ENCODE results near the gene NGLY1. TPM values are rescaled to one million over a fixed set of nuclear protein-coding genes. Genes with fewer than 3 reads are reported as not detected.

NGLY1 gene
- total RNA-seq, 1 donor from 2014 or later: 28.0 TPM

DNA sequence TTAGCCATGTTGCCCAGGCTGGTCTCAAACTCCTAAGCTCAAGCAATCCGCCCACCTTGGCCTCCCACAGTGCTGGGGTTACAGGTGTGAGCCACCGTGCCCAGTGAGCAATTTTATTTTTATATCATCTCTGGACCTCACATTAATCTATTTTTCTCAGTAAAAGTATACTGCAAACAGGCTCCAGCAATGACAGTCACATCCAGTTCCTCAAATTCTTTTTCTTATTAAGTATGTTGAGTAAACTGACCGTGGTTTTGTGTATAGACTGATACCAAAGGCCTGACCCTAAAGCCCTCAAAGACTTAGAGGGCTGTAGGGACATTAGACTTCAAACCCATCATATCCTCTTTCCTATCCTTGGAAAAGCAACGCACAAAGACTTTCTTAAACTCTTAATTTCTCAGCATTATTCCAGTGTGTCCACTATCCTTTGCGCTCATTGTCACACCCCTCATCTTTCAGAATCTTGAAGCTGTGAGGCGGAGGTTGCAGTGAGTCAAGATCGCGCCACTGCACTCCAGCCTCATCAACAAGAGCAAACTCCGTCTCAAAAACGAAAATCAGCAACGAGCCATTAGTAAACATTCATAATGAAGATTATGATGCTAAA is 2.0 kb downstream of the NGLY1 start:
- DNase-seq: no peak
- peaks cover 7% of the 10 kb centered on the region for H3K4me1 Mint-ChIP-seq (ENCODE audit: low read depth, unreplicated experiment)
- H3K27ac Mint-ChIP-seq (ENCODE audit: unreplicated experiment): no peak overlapping the region
- peaks cover 5% of the 10 kb centered on the region for H3K27me3 Mint-ChIP-seq (ENCODE audit: unreplicated experiment)
- no peaks in the 10 kb centered on the region for H3K9me3 Mint-ChIP-seq (ENCODE audit: unreplicated experiment)
- TF ChIP-seq, protein P1, sequence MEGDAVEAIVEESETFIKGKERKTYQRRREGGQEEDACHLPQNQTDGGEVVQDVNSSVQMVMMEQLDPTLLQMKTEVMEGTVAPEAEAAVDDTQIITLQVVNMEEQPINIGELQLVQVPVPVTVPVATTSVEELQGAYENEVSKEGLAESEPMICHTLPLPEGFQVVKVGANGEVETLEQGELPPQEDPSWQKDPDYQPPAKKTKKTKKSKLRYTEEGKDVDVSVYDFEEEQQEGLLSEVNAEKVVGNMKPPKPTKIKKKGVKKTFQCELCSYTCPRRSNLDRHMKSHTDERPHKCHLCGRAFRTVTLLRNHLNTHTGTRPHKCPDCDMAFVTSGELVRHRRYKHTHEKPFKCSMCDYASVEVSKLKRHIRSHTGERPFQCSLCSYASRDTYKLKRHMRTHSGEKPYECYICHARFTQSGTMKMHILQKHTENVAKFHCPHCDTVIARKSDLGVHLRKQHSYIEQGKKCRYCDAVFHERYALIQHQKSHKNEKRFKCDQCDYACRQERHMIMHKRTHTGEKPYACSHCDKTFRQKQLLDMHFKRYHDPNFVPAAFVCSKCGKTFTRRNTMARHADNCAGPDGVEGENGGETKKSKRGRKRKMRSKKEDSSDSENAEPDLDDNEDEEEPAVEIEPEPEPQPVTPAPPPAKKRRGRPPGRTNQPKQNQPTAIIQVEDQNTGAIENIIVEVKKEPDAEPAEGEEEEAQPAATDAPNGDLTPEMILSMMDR (IDR thresholded peaks at IDR 0.05; ENCODE audit: partially characterized antibody, unreplicated experiment): no peak
- H3K36me3 Mint-ChIP-seq (ENCODE audit: unreplicated experiment): peaks cover 6% of the 10 kb centered on the region
- H3K4me3 Mint-ChIP-seq (ENCODE audit: unreplicated experiment): no peak overlapping the region

DNA sequence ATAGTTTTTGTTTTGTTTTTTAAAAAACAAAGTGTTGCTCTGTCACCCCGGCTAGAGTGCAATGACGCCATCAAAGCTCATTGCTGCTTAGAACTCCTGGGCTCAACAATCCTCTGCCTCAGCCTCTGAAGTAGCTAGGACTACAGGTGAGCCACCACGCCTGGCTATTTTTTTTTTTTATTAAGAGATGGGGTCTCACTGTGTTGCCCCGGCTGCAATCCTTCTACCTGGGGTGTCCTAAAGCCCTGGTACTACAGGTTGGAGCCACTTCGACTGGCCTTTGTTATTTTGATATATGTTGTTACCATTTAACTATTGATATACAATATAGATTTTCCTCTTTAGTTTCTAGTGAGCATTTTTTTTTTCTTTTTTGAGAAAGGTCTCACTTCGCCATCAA is 2.6 kb downstream of the NGLY1 start:
- peaks cover 5% of the 10 kb centered on the region for H3K27me3 Mint-ChIP-seq (ENCODE audit: unreplicated experiment)
- peaks cover 7% of the 10 kb centered on the region for H3K4me1 Mint-ChIP-seq (ENCODE audit: low read depth, unreplicated experiment)

DNA sequence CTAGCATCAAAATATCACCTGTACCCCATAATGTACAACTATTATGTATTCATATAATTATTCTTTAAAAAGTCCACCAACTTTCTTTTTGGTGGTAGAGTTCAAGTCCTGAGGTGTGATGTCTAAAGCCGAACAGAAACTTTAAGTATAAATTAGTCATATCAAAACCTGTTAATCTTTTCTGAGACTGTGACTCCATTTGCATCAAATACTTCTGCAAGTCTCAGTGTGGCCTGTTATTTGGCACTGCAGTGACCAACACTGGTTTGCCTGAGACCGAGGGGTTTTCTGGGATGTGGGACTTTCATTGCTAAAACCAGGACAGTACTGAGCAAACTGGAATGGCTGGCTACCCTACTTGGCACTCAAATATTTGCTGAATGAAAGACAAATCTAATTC is 7.3 kb downstream of the NGLY1 start:
- TF ChIP-seq, protein P1 (IDR thresholded peaks at IDR 0.05; ENCODE audit: partially characterized antibody, unreplicated experiment): no peak
- no peak overlapping the region for H3K4me3 Mint-ChIP-seq (ENCODE audit: unreplicated experiment)
- no peak for DNase-seq
- H3K4me1 Mint-ChIP-seq (ENCODE audit: low read depth, unreplicated experiment): no peaks in the 10 kb centered on the region
- peaks cover 40% of the 10 kb centered on the region for H3K36me3 Mint-ChIP-seq (ENCODE audit: unreplicated experiment)
- no peaks in the 10 kb centered on the region for H3K27me3 Mint-ChIP-seq (ENCODE audit: unreplicated experiment)
- H3K9me3 Mint-ChIP-seq (ENCODE audit: unreplicated experiment): peaks cover 7% of the 10 kb centered on the region
- H3K27ac Mint-ChIP-seq (ENCODE audit: unreplicated experiment): no peak overlapping the region

More for the DNA sequence above, 2.6 kb downstream of the NGLY1 start:
- TF ChIP-seq, protein P1 (IDR thresholded peaks at IDR 0.05; ENCODE audit: partially characterized antibody, unreplicated experiment): no peak
- no peaks in the 10 kb centered on the region for H3K9me3 Mint-ChIP-seq (ENCODE audit: unreplicated experiment)
- peaks cover 7% of the 10 kb centered on the region for H3K36me3 Mint-ChIP-seq (ENCODE audit: unreplicated experiment)
- H3K27ac Mint-ChIP-seq (ENCODE audit: unreplicated experiment): no peak overlapping the region
- DNase-seq: no peak
- no peak overlapping the region for H3K4me3 Mint-ChIP-seq (ENCODE audit: unreplicated experiment)

DNA sequence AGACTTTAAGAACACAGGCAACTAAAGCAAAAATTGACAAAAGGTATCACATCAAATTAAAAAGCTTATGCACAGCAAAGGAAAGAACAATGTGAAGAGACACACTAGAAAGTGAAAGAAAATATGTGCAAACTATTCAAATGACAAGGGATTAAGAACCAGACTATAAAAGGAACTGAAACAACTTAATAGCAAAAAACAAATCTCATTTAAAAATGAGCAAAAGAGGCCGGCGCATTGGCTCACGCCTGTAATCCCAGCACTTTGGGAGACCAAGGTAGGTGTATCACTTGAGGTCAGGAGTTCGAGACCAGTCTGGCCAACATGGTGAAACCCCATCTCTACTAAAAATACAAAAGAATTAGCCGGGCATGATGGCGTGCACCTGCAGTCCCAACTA is 14.4 kb downstream of the NGLY1 start:
- peaks cover 4% of the 10 kb centered on the region for H3K4me1 Mint-ChIP-seq (ENCODE audit: low read depth, unreplicated experiment)
- H3K27me3 Mint-ChIP-seq (ENCODE audit: unreplicated experiment): no peaks in the 10 kb centered on the region
- H3K9me3 Mint-ChIP-seq (ENCODE audit: unreplicated experiment): peaks cover 6% of the 10 kb centered on the region
- DNase-seq: no peak
- TF ChIP-seq, protein P1 (IDR thresholded peaks at IDR 0.05; ENCODE audit: partially characterized antibody, unreplicated experiment): no peak
- H3K36me3 Mint-ChIP-seq (ENCODE audit: unreplicated experiment): peaks cover 21% of the 10 kb centered on the region
- no peak overlapping the region for H3K27ac Mint-ChIP-seq (ENCODE audit: unreplicated experiment)
- no peak overlapping the region for H3K4me3 Mint-ChIP-seq (ENCODE audit: unreplicated experiment)

DNA sequence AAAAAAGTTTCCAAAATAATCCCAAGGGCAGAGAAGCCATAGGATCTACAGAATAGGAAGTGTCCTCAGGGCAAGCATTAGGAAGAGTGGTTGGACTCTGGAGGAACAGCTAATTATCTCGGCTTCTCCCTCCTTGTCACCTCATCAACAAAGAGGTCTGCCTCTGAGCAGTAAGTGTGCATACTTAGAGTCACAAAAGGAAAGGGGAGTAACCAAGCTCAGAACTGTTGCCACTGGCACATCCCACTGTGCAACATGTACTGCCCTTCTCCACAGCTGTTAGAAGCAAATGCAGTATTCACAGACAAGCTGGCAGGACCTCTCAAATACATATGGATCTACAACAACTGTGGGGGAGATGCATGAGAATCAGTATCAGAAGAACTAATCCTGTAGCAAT is 31.5 kb downstream of the NGLY1 start:
- H3K27ac Mint-ChIP-seq (ENCODE audit: unreplicated experiment): peak overlapping the region; percentile 84
- TF ChIP-seq, protein P1 (IDR thresholded peaks at IDR 0.05; ENCODE audit: partially characterized antibody, unreplicated experiment): no peak
- DNase-seq: no peak
- H3K27me3 Mint-ChIP-seq (ENCODE audit: unreplicated experiment): peaks cover 2% of the 10 kb centered on the region
- peaks cover 6% of the 10 kb centered on the region for H3K36me3 Mint-ChIP-seq (ENCODE audit: unreplicated experiment)
- peaks cover 7% of the 10 kb centered on the region for H3K9me3 Mint-ChIP-seq (ENCODE audit: unreplicated experiment)
- peaks cover 36% of the 10 kb centered on the region for H3K4me1 Mint-ChIP-seq (ENCODE audit: low read depth, unreplicated experiment)
- peak overlapping the region; percentile 31 for H3K4me3 Mint-ChIP-seq (ENCODE audit: unreplicated experiment)
